Common myeloid progenitor, CD34-positive (primary cell): ENCODE data around the gene ADGRG7.
A peak's percentile ranks its signal among the peaks of the same experiment; 100 is the strongest.

Experiments
- CTCF ChIA-PET: fragments of 350-600 bp; sonication (Branson Sonifier 250); formaldehyde crosslinking; loops from one replicate; lab custom pipeline; 2021; ENCODE audit warnings: antibody characterized with exemption; lab: Charles Lee
- POLR2A ChIA-PET: fragments of 350-600 bp; sonication (Branson Sonifier 250); formaldehyde crosslinking; loops from one replicate; lab custom pipeline; 2021; ENCODE audit warnings: antibody characterized with exemption; lab: Charles Lee
- DNase-seq, 3 donors: peaks; one replicate each; pipeline versions ENCODE4 v3.0.0 to v3.0.0-alpha.2; 2013
- H3K27ac ChIP-seq, 2 experiments: 1 replicate in 1 of 2; 2 replicates in 1 of 2; pipeline ENCODE4 v1.7.0; 2013; ENCODE audit warnings: inconsistent platforms in 2 of 2, low read length in 2 of 2, mild to moderate bottlenecking in 2 of 2, low read depth in 1 of 2, moderate library complexity in 1 of 2; ENCODE audit not compliant: severe bottlenecking in 2 of 2, insufficient read depth in 1 of 2, poor library complexity in 1 of 2
- H3K27me3 ChIP-seq, 5 experiments: replicated peaks in 2 of 5; 1 replicate in 3 of 5; 2 replicates in 2 of 5; pipeline versions ENCODE4 v1.6.1 to v1.7.0; 2013; ENCODE audit warnings: low read length in 4 of 5, mild to moderate bottlenecking in 2 of 5, moderate library complexity in 2 of 5, inconsistent platforms in 1 of 5; ENCODE audit not compliant: insufficient read depth in 5 of 5, control insufficient read depth in 4 of 5
- H3K36me3 ChIP-seq, 4 experiments: 1 replicate in 2 of 4; 2 replicates in 2 of 4; pipeline versions ENCODE4 v1.6.1 to v1.7.0; 2013; ENCODE audit warnings: low read length in 3 of 4, control low read depth in 1 of 4, mild to moderate bottlenecking in 1 of 4; ENCODE audit not compliant: control insufficient read depth in 4 of 4, insufficient read depth in 4 of 4
- H3K4me1 ChIP-seq, 4 experiments: 1 replicate in 3 of 4; 2 replicates in 1 of 4; pipeline versions ENCODE4 v1.6.1 to v1.7.1; 2013; ENCODE audit warnings: low read length in 3 of 4, mild to moderate bottlenecking in 3 of 4, control low read depth in 1 of 4, inconsistent platforms in 1 of 4, moderate library complexity in 1 of 4; ENCODE audit not compliant: control insufficient read depth in 4 of 4, insufficient read depth in 4 of 4; ENCODE audit errors: control extremely low read depth in 1 of 4
- H3K4me3 ChIP-seq, 7 experiments: 1 replicate in 4 of 7; 2 replicates in 3 of 7; pipeline versions ENCODE4 v1.5.1 to v1.7.0; 2013; ENCODE audit warnings: mild to moderate bottlenecking in 7 of 7, low read length in 6 of 7, moderate library complexity in 6 of 7, inconsistent platforms in 2 of 7, low read depth in 2 of 7, control low read depth in 1 of 7; ENCODE audit not compliant: insufficient read depth in 4 of 7, control insufficient read depth in 1 of 7; ENCODE audit errors: extremely low read depth in 1 of 7
- H3K9me3 ChIP-seq, 5 experiments: 1 replicate in 4 of 5; 2 replicates in 1 of 5; pipeline versions ENCODE4 v1.6.1 to v1.7.1; 2013; ENCODE audit warnings: low read length in 4 of 5, mild to moderate bottlenecking in 2 of 5, inconsistent platforms in 1 of 5, low read depth in 1 of 5, moderate library complexity in 1 of 5; ENCODE audit not compliant: control insufficient read depth in 4 of 5, insufficient read depth in 2 of 5; ENCODE audit errors: control extremely low read depth in 1 of 5
- WGBS: methylation state at CpG from one replicate; pipeline ENCODE4 v1.1.5; 2013; ENCODE audit not compliant: insufficient coverage; 5-methylcytosine and 5-hydroxymethylcytosine counted together

ADGRG7 gene

GRCh38 chr3:100630664-100631063, 21.3 kb downstream of the ADGRG7 start:
- H3K9me3 ChIP-seq, result no peaks in the 10 kb centered on the region
- peaks cover 3 to 44% (median 22%) of the 10 kb centered on the region in 4 experiments for H3K4me1 ChIP-seq
- DNase-seq, result no peak
- ChIA-PET CTCF (interaction anchor here (1.0 kb wide), 1 partner anchor 17 kb away, joined by 3 read pairs; no protein-coding TSS in a partner anchor), POLR2A (no interaction called here)
- no peak overlapping the region for H3K4me3 ChIP-seq
- no CpG with 5 or more reads among the region's 1 CpG for WGBS
- H3K27ac ChIP-seq, result no peak overlapping the region
- no peaks in the 10 kb centered on the region for H3K27me3 ChIP-seq
- no peaks in the 10 kb centered on the region for H3K36me3 ChIP-seq

DNA sequence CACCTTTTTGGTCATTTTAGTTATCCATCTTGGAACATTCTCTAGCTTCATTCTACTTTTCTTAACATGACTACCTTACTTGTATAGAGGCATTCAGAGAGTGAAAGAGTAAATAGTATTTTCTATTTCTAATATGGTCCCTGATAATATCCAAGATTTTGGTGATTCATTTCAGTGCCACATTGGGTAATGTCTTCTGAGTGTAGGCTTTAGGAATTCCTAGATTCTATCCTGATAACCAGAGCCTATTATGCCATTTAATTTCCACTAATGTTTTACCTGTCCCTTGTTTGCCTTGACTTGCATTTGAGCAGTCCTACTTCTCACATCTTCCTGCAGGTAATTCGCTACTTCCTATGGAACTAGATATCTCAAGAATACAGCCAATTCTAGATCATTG, 21.8 kb downstream of the ADGRG7 start:
- no CpG with 5 or more reads among the region's 1 CpG for WGBS
- H3K27me3 ChIP-seq, result no peaks in the 10 kb centered on the region
- CTCF ChIA-PET, result no interaction called here
- no peaks in the 10 kb centered on the region for H3K36me3 ChIP-seq
- H3K9me3 ChIP-seq, result no peaks in the 10 kb centered on the region
- no peak overlapping the region for H3K4me3 ChIP-seq
- H3K27ac ChIP-seq, result no peak overlapping the region
- POLR2A ChIA-PET, result no interaction called here
- no peak for DNase-seq
- peaks cover 3 to 44% (median 22%) of the 10 kb centered on the region in 4 experiments for H3K4me1 ChIP-seq

DNA sequence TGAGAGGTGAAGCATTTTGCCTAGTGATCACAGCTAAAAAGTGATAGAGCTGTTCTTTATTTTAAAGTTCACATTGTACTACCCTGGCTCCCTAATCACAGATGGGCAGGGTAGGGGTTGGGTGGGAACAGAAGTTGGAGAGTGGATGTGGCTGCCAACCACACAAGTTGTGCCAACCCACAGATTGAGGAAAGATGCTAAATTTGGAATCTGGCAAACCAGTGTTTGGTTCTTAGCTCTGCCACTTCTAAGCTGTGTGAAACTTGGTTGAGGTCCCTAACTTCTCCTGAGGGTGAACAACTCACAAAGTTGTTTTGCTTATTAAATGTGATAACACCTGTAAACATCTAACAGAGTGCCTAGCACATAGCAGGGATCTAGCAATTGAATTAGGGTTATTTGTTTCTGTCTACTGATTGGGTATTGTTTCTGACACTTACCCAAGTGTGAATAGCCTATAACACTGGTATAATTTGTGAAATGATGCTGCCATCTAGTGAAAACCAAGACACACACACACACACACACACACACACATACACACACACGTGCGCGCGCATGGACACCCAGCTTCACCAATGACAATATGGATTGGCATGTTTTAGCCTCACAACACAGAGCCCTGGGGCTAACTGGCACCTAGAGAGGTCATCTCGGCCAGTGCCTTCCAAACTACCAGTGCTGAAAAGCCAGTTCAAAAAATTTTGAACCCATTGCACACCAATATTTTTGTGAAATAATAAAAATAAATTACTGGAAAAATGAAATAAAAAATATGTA, 25.3 kb downstream of the ADGRG7 start:
- WGBS, result 8% methylated on average over 4 of the region's 5 CpGs
- Histone ChIP-seq H3K4me1 (peaks cover 0 to 23% (median 12%) of the 10 kb centered on the region in 4 experiments), H3K4me3 (peak overlapping the region in 2 of 7 experiments; percentile 17 to 21), H3K9me3 (no peaks in the 10 kb centered on the region), H3K27me3 (no peaks in the 10 kb centered on the region), H3K36me3 (no peaks in the 10 kb centered on the region), H3K27ac (no peak overlapping the region)
- peak; percentile 70 to 87 (median 84) for DNase-seq
- POLR2A ChIA-PET, result interaction anchor here (0.6 to 0.8 kb wide), 2 partner anchors 14 to 20 kb away, joined by 3 to 10 read pairs; no protein-coding TSS in a partner anchor
- CTCF ChIA-PET, result interaction anchor here (0.6 to 2.5 kb wide), 19 partner anchors 11 to 566 kb away, joined by 3 to 11 read pairs (median 4); partner anchors contain the start of gene TFG

DNA sequence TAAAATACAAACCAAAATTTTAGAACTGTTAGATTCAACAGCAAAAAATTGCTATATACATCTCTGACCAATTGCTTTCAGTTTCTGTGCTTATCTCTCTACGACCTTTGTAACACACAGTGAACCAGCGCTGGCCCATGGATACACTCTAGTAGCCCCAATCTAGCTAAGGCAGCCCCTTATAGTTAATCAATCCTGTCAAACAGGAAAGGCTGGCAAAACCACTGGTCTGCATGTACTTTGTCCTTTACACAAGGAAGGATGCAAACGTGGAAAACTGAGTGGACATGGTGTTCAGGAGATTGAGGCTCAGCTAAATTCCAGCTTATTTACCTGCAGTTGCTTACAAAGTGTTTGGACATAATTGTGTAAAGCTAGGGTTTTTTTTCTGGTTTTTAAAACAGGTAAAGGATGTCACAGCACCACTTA, 25.9 kb downstream of the ADGRG7 start:
- 80% methylated on average over 3 of the region's 3 CpGs for WGBS
- H3K27me3 ChIP-seq, result no peaks in the 10 kb centered on the region
- H3K27ac ChIP-seq, result no peak overlapping the region
- no peaks in the 10 kb centered on the region for H3K9me3 ChIP-seq
- CTCF ChIA-PET, result interaction anchor here (0.6 to 2.5 kb wide), 14 partner anchors 12 to 567 kb away, joined by 3 to 11 read pairs (median 4); partner anchors contain the start of gene TFG
- POLR2A ChIA-PET, result no interaction called here
- H3K4me3 ChIP-seq, result no peak overlapping the region
- DNase-seq, result no peak
- H3K36me3 ChIP-seq, result no peaks in the 10 kb centered on the region
- H3K4me1 ChIP-seq, result peaks cover 0 to 18% (median 8%) of the 10 kb centered on the region in 4 experiments

DNA sequence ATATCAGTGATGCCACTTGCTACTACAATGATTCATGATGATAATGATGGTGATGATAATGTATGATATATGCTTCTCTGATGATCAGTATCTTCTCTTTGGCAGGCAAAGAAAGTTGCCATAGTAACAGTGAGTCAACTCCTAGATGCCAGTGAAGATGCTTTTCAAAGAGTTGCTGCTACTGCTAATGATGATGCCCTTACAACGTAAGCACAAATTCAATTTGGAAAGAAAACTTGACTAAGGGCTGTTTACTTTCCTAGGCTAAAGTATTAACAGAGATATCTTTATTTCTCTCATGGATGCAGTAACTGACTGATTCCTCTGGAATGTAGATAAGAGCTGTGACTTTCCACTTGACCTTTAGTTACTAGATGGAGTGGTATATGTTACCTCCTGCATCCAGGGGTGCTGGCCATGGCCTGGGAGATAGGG, 27.8 kb downstream of the ADGRG7 start:
- no peak for DNase-seq
- no peaks in the 10 kb centered on the region for H3K36me3 ChIP-seq
- H3K4me3 ChIP-seq, result no peak overlapping the region
- H3K4me1 ChIP-seq, result peaks cover 11 to 34% (median 19%) of the 10 kb centered on the region in 4 experiments
- ChIA-PET POLR2A (no interaction called here), CTCF (interaction anchor here (1.0 to 1.1 kb wide), 2 partner anchors 34 to 252 kb away, joined by 3 read pairs; no protein-coding TSS in a partner anchor)
- H3K27me3 ChIP-seq, result no peaks in the 10 kb centered on the region
- H3K27ac ChIP-seq, result no peak overlapping the region
- WGBS, result 100% methylated on average over 1 of the region's 1 CpG
- H3K9me3 ChIP-seq, result no peaks in the 10 kb centered on the region

- DNase-seq, result no peak
- peaks cover 8 to 21% (median 13%) of the 10 kb centered on the region in 4 experiments for H3K4me1 ChIP-seq
- H3K4me3 ChIP-seq, result no peak overlapping the region
- no peak overlapping the region for H3K27ac ChIP-seq
- no peaks in the 10 kb centered on the region for H3K9me3 ChIP-seq
- H3K36me3 ChIP-seq, result no peaks in the 10 kb centered on the region
- POLR2A ChIA-PET, result no interaction called here
- 86% methylated on average over 5 of the region's 5 CpGs for WGBS
- H3K27me3 ChIP-seq, result no peaks in the 10 kb centered on the region
- CTCF ChIA-PET, result interaction anchor here (0.8 to 2.4 kb wide), 4 partner anchors 20 to 69 kb away, joined by 3 to 8 read pairs (median 4); partner anchors contain the start of gene TFG
These were observed 31.2 kb downstream of the ADGRG7 start for GRCh38 chr3:100640633-100641032.
